Keratinocyte (primary cell): ENCODE measurements around the gene DNM2. TPM values are rescaled to one million over a fixed set of nuclear protein-coding genes. Genes with fewer than 3 reads are reported as not detected.

Experiments used
- DNase-seq: peaks from one replicate; pipeline ENCODE4 v3.0.0-alpha.2; 2011; ENCODE audit warnings: low read depth, missing footprints, low spot score
- FAIRE-seq: peaks from 2 replicates; lab custom pipeline; 2011; peaks lifted over from hg19 to GRCh38; lab: Jason Lieb, UNC
- H2AFZ ChIP-seq: 2 replicates; pipeline ENCODE4 v1.6.0; 2012; ENCODE audit warnings: low read length, control low read depth, inconsistent platforms; ENCODE audit not compliant: control insufficient read depth
- H3K27ac ChIP-seq: 2 replicates; pipeline ENCODE4 v1.5.1; 2011; ENCODE audit warnings: low read length; ENCODE audit not compliant: control insufficient read depth, insufficient read depth
- H3K27me3 ChIP-seq: 3 replicates; pipeline ENCODE4 v1.6.0; 2011; ENCODE audit warnings: low read length; ENCODE audit not compliant: control insufficient read depth, insufficient read depth; ENCODE audit errors: extremely low read depth
- H3K36me3 ChIP-seq, 2 experiments: 2 replicates in 1 of 2; 3 replicates in 1 of 2; pipeline ENCODE4 v1.5.1; 2011; ENCODE audit warnings: low read length in 2 of 2, mild to moderate bottlenecking in 1 of 2; ENCODE audit not compliant: control insufficient read depth in 2 of 2, insufficient read depth in 2 of 2; ENCODE audit errors: extremely low read depth in 1 of 2
- H3K4me1 ChIP-seq: 3 replicates; pipeline ENCODE4 v1.5.1; 2011; ENCODE audit warnings: low read length; ENCODE audit not compliant: control insufficient read depth, insufficient read depth; ENCODE audit errors: extremely low read depth
- H3K4me2 ChIP-seq: 3 replicates; pipeline ENCODE4 v1.6.0; 2011; ENCODE audit warnings: low read depth, low read length; ENCODE audit not compliant: control insufficient read depth, insufficient read depth; ENCODE audit errors: extremely low read depth
- H3K4me3 ChIP-seq, 3 experiments: fragments of 200-600 bp in 1 of 3; sonication (generic) in 1 of 3; 2 replicates in 2 of 3; 3 replicates in 1 of 3; pipeline ENCODE4 v1.5.1; 2011 to 2016; ENCODE audit warnings: low read length in 3 of 3, mild to moderate bottlenecking in 3 of 3, control low read depth in 2 of 3, inconsistent platforms in 1 of 3, low read depth in 1 of 3, mixed read lengths in 1 of 3, mixed run types in 1 of 3, moderate library complexity in 1 of 3; ENCODE audit not compliant: control insufficient read depth in 2 of 3, insufficient read depth in 2 of 3; ENCODE audit errors: extremely low read depth in 1 of 3
- H3K79me2 ChIP-seq: 2 replicates; pipeline ENCODE4 v1.6.0; 2012; ENCODE audit warnings: low read length; ENCODE audit not compliant: control insufficient read depth, insufficient read depth
- H3K9ac ChIP-seq: 3 replicates; pipeline ENCODE4 v1.6.0; 2011; ENCODE audit warnings: low read length; ENCODE audit not compliant: control insufficient read depth, insufficient read depth; ENCODE audit errors: extremely low read depth
- H3K9me1 ChIP-seq: 3 replicates; pipeline ENCODE4 v1.6.0; 2011; ENCODE audit warnings: low read length; ENCODE audit not compliant: control insufficient read depth, insufficient read depth; ENCODE audit errors: extremely low read depth
- H3K9me3 ChIP-seq: 2 replicates; pipeline ENCODE4 v1.5.1; 2012; ENCODE audit warnings: low read depth, low read length; ENCODE audit not compliant: control insufficient read depth
- H4K20me1 ChIP-seq: 3 replicates; pipeline ENCODE4 v1.6.0; 2011; ENCODE audit warnings: low read length; ENCODE audit not compliant: control insufficient read depth, insufficient read depth; ENCODE audit errors: extremely low read depth
- EZH2 ChIP-seq: IDR thresholded peaks from one replicate; pipeline ENCODE4 v1.6.1; 2012; ENCODE audit warnings: inconsistent platforms, mild to moderate bottlenecking, low read length, moderate library complexity
- dilution Hi-C: fragments of 300-500 bp; cut with MboI; formaldehyde crosslinking; loops from one replicate; pipeline ENCODE4 v1.7.0; 2020; ENCODE audit warnings: low sequenced_read_pairs; ENCODE audit not compliant: extremely low pct_ligation_motif_present
- polyA plus RNA-seq, 5 experiments: library from polyadenylated mRNA; depleted of rRNA in 3 of 5; stranded (reverse) in 3 of 5; stranded (forward) in 1 of 5; unstranded in 1 of 5; fragments of >200 nt; gene quantifications; 1 replicate in 1 of 5; 2 replicates in 3 of 5; 3 replicates in 1 of 5; pipeline versions ENCODE4 v1.2.1 to v1.2.3, GENCODE V29; 2011 to 2012; ENCODE audit warnings: missing spikeins in 2 of 5, low read depth in 1 of 5, low replicate concordance in 1 of 5
- TF ChIP-seq, protein P1 (sequence below), 3 experiments: IDR thresholded peaks in 1 of 3; conservative IDR thresholded peaks in 1 of 3; optimal IDR thresholded peaks in 1 of 3; 2 replicates in 2 of 3; 3 replicates in 1 of 3; pipeline versions ENCODE3 to v1.5.1; 2011; ENCODE audit warnings: low read length in 3 of 3, mild to moderate bottlenecking in 3 of 3, moderate library complexity in 2 of 3, control low read depth in 1 of 3, inconsistent platforms in 1 of 3; ENCODE audit not compliant: insufficient read depth in 2 of 3; ENCODE audit errors: extremely low read depth in 1 of 3

Gene DNM2
- polyA plus RNA-seq, 1 donor (not counting 4 experiments of a cell fraction or from before 2014, with no cell fraction given): 60.1 TPM

DNA sequence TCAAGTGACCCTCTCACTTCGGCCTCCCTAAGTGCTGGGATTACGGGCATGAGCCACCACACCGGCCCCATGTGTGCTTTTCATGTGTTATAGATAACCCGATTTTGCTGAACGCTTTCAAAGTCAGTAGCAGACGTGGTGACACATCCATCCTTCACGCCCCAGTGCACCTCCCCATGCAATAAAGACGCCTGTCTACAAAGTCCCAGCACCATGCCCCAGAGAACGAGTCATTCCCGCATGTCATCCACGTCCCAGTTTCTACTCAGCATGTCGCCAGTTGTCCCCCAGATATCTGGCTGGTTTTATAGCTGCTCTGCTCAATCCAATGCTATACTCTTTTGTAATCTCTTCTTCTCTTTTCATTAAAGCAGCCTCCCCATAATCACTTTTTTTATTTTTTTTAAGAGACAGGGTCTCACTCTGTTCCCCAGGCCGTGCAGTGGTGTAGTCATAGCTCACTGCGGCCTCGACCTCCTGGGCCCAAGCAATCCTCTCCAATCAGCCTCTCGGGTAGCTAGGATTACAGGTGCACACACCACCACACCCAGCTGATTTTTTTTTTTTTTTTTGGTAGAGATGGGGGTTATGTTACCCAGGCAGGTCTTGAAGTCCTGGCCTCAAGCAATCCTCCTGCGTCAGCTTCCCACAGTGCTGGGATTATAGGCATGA, 42.5 kb downstream of the DNM2 start:
- no peak overlapping the region for H3K27ac ChIP-seq
- peaks cover 42% of the 10 kb centered on the region for H3K79me2 ChIP-seq
- no peaks in the 10 kb centered on the region for H4K20me1 ChIP-seq
- H3K9me3 ChIP-seq: no peaks in the 10 kb centered on the region
- peaks cover 11% of the 10 kb centered on the region for H3K4me1 ChIP-seq
- TF ChIP-seq EZH2: no peak
- TF ChIP-seq, protein P1, sequence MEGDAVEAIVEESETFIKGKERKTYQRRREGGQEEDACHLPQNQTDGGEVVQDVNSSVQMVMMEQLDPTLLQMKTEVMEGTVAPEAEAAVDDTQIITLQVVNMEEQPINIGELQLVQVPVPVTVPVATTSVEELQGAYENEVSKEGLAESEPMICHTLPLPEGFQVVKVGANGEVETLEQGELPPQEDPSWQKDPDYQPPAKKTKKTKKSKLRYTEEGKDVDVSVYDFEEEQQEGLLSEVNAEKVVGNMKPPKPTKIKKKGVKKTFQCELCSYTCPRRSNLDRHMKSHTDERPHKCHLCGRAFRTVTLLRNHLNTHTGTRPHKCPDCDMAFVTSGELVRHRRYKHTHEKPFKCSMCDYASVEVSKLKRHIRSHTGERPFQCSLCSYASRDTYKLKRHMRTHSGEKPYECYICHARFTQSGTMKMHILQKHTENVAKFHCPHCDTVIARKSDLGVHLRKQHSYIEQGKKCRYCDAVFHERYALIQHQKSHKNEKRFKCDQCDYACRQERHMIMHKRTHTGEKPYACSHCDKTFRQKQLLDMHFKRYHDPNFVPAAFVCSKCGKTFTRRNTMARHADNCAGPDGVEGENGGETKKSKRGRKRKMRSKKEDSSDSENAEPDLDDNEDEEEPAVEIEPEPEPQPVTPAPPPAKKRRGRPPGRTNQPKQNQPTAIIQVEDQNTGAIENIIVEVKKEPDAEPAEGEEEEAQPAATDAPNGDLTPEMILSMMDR (optimal IDR thresholded peaks at IDR 0.05 in 1 of 3, IDR thresholded peaks at IDR 0.05 in 1 of 3, conservative IDR thresholded peaks at IDR 0.05 in 1 of 3; ENCODE audit: extremely low read depth in 1 of 3, insufficient read depth in 2 of 3, low read length in 3 of 3): no peak
- H2AFZ ChIP-seq: no peak overlapping the region
- DNase-seq: no peak
- H3K36me3 ChIP-seq: peaks cover 9 to 10% of the 10 kb centered on the region in 2 experiments
- H3K9me1 ChIP-seq: peaks cover 3% of the 10 kb centered on the region
- H3K9ac ChIP-seq: no peak overlapping the region
- no peak overlapping the region for H3K4me3 ChIP-seq
- no peak overlapping the region for H3K4me2 ChIP-seq
- no peaks in the 10 kb centered on the region for H3K27me3 ChIP-seq
- FAIRE-seq: no peak
- dilution Hi-C loops: no loop called here

DNA sequence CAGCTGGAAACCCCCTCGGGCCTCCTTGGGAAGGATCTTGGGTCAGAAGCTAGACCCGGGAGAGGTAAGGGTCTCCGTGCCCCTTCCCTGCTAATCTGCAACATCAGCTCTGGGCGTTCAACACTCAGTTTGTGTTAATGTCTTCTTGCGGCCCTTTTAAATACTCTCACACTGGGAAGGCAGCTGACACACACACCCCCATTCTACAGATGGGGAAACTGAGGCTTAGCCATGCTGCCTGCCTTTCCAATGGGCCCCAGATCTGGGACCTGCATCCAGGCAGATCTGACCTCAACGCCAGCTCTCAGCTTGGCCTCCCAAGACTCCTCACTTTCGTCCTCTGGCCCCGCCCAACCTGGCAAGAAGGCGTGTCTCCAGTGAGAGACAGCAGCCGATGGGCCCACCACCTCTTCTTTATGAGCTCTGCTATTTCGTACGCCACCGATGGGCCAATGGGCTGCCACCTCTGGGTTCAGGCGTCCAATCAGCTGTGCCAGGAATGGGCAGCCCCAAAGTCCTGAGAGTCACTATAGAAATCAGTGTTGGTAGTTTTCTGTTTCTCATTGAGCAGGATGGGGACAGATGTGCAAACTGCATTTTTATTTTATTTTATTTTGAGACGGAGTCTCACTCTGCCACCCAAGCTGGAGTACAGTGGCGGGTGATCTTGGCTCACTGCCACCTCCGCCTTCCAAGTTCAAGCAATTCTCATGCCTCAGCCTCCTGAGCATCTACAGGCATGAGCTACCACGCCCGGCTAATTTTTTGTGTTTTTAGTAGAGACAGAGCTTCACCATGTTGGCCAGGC, 43.8 kb downstream of the DNM2 start:
- no peaks in the 10 kb centered on the region for H3K9me3 ChIP-seq
- H3K4me2 ChIP-seq: no peak overlapping the region
- no peak overlapping the region for H3K27ac ChIP-seq
- DNase-seq (no peak), FAIRE-seq (no peak)
- no peaks in the 10 kb centered on the region for H4K20me1 ChIP-seq
- H3K4me1 ChIP-seq: peaks cover 11% of the 10 kb centered on the region
- H3K4me3 ChIP-seq: no peak overlapping the region
- H3K36me3 ChIP-seq: peaks cover 10 to 13% of the 10 kb centered on the region in 2 experiments
- peaks cover 41% of the 10 kb centered on the region for H3K79me2 ChIP-seq
- dilution Hi-C loops: no loop called here
- H3K9me1 ChIP-seq: peaks cover 3% of the 10 kb centered on the region
- H3K27me3 ChIP-seq: no peaks in the 10 kb centered on the region
- TF ChIP-seq, protein P1 (optimal IDR thresholded peaks at IDR 0.05 in 1 of 3, IDR thresholded peaks at IDR 0.05 in 1 of 3, conservative IDR thresholded peaks at IDR 0.05 in 1 of 3; ENCODE audit: extremely low read depth in 1 of 3, insufficient read depth in 2 of 3, low read length in 3 of 3): no peak
- TF ChIP-seq EZH2: no peak
- H2AFZ ChIP-seq: no peak overlapping the region
- H3K9ac ChIP-seq: no peak overlapping the region
